ENCODE measurements around the gene ISM1. TPM values are rescaled to one million over a fixed set of nuclear protein-coding genes. Genes with fewer than 3 reads are reported as not detected.

The ISM1 gene
- total and polyA plus RNA-seq, 2 donors (not counting 3 experiments of a cell fraction or from before 2014, with no cell fraction given), result not detected

- dilution Hi-C loops (cut with MboI; ENCODE audit: extremely low pct_ligation_motif_present, low sequenced_read_pairs), result no loop called here
- H3K79me2 ChIP-seq (ENCODE audit: control insufficient read depth, insufficient read depth, low read length), result no peaks in the 10 kb centered on the region
- H3K4me3 ChIP-seq (replicated peaks in 1 of 3; ENCODE audit: insufficient read depth in 1 of 3, low read depth in 1 of 3, low read length in 3 of 3), result no peak overlapping the region
- no TSS peak for BruUV-seq (replicated peaks)
- H3K9me3 ChIP-seq (replicated peaks; ENCODE audit: control insufficient read depth, insufficient read depth, low read length), result no peaks in the 10 kb centered on the region
- no peaks in the 10 kb centered on the region for H3K36me3 ChIP-seq (ENCODE audit: control insufficient read depth in 2 of 2, extremely low read depth in 1 of 2, insufficient read depth in 2 of 2, low read length in 2 of 2)
- FAIRE-seq (no peak), DNase-seq (ENCODE audit: low read depth, low spot score) (no peak)
- no peaks in the 10 kb centered on the region for H3K4me1 ChIP-seq (ENCODE audit: control insufficient read depth, extremely low read depth, insufficient read depth, low read length)
- TF ChIP-seq POLR2A (IDR thresholded peaks at IDR 0.05; ENCODE audit: low read depth, low read length), result no peak
- TF ChIP-seq GATA2 (IDR thresholded peaks at IDR 0.05; ENCODE audit: insufficient read depth, insufficient read length, low read depth, low read length), result no peak
- TF ChIP-seq EZH2 (IDR thresholded peaks at IDR 0.05; ENCODE audit: borderline replicate concordance, low read depth, low read length, severe bottlenecking), result no peak
- no peak for TF ChIP-seq JUN (IDR thresholded peaks at IDR 0.05; ENCODE audit: borderline replicate concordance, insufficient read depth, insufficient read length, low read depth)
- H2AFZ ChIP-seq (ENCODE audit: low read depth, low read length), result no peak overlapping the region
- intact Hi-C loops (cut with micrococcal nuclease), result no loop called here
- H3K9ac ChIP-seq (replicated peaks; ENCODE audit: extremely low read depth, insufficient read depth, low read length), result no peak overlapping the region
- POLR2A ChIA-PET, result no interaction called here
- H3K27ac ChIP-seq (ENCODE audit: insufficient read depth, low read depth, low read length), result no peak overlapping the region
- CTCF ChIA-PET, result interaction anchor here (1.8 kb wide), 1 partner anchor 12 kb away, joined by 7 read pairs; no protein-coding TSS in a partner anchor
- H3K4me2 ChIP-seq (ENCODE audit: insufficient read depth, low read length), result no peak overlapping the region
- H4K20me1 ChIP-seq (replicated peaks; ENCODE audit: control insufficient read depth, extremely low read depth, insufficient read depth, low read length), result no peaks in the 10 kb centered on the region
- peaks cover 0 to 3% of the 10 kb centered on the region in 2 experiments for H3K27me3 ChIP-seq (ENCODE audit: control insufficient read depth in 2 of 2, insufficient read depth in 2 of 2, low read length in 2 of 2)
- H3K9me1 ChIP-seq (replicated peaks; ENCODE audit: control insufficient read depth, extremely low read depth, insufficient read depth, low read length), result no peaks in the 10 kb centered on the region
These were observed 70.1 kb downstream of the ISM1 start for GRCh38 chr20:13291157-13291556.

GRCh38 chr20:13292201-13292885 is 71.3 kb downstream of the ISM1 start:
- ChIA-PET POLR2A (no interaction called here), CTCF (interaction anchor here (1.8 to 2.5 kb wide), 2 partner anchors 10 to 11 kb away, joined by 7 to 14 read pairs; no protein-coding TSS in a partner anchor)
- intact Hi-C loops (cut with micrococcal nuclease), result no loop called here
- dilution Hi-C loops (cut with MboI; ENCODE audit: extremely low pct_ligation_motif_present, low sequenced_read_pairs), result no loop called here
- Histone ChIP-seq H3K27me3 (ENCODE audit: control insufficient read depth in 2 of 2, insufficient read depth in 2 of 2, low read length in 2 of 2) (peaks cover 0 to 2% of the 10 kb centered on the region in 2 experiments), H3K4me2 (ENCODE audit: insufficient read depth, low read length) (no peak overlapping the region), H3K4me3 (replicated peaks in 1 of 3; ENCODE audit: insufficient read depth in 1 of 3, low read depth in 1 of 3, low read length in 3 of 3) (no peak overlapping the region), H4K20me1 (replicated peaks; ENCODE audit: control insufficient read depth, extremely low read depth, insufficient read depth, low read length) (no peaks in the 10 kb centered on the region), H2AFZ (ENCODE audit: low read depth, low read length) (no peak overlapping the region), H3K9me3 (replicated peaks; ENCODE audit: control insufficient read depth, insufficient read depth, low read length) (no peaks in the 10 kb centered on the region), H3K36me3 (ENCODE audit: control insufficient read depth in 2 of 2, extremely low read depth in 1 of 2, insufficient read depth in 2 of 2, low read length in 2 of 2) (no peaks in the 10 kb centered on the region), H3K9ac (replicated peaks; ENCODE audit: extremely low read depth, insufficient read depth, low read length) (no peak overlapping the region), H3K79me2 (ENCODE audit: control insufficient read depth, insufficient read depth, low read length) (no peaks in the 10 kb centered on the region), H3K9me1 (replicated peaks; ENCODE audit: control insufficient read depth, extremely low read depth, insufficient read depth, low read length) (no peaks in the 10 kb centered on the region), H3K4me1 (ENCODE audit: control insufficient read depth, extremely low read depth, insufficient read depth, low read length) (no peaks in the 10 kb centered on the region), H3K27ac (ENCODE audit: insufficient read depth, low read depth, low read length) (no peak overlapping the region)
- no peak for DNase-seq (ENCODE audit: low read depth, low spot score)
- no peak for FAIRE-seq
- no TSS peak for BruUV-seq (replicated peaks)
- TF ChIP-seq FOS (IDR thresholded peaks at IDR 0.05; ENCODE audit: borderline replicate concordance, insufficient read depth, low read length), result no peak
- no peak for TF ChIP-seq CTCF (IDR thresholded peaks at IDR 0.05; ENCODE audit: extremely low read depth in 1 of 2, insufficient read depth in 1 of 2, low read depth in 1 of 2, low read length in 2 of 2)
- no peak for TF ChIP-seq EZH2 (IDR thresholded peaks at IDR 0.05; ENCODE audit: borderline replicate concordance, low read depth, low read length, severe bottlenecking)
- no peak for TF ChIP-seq POLR2AphosphoS5 (IDR thresholded peaks at IDR 0.05; ENCODE audit: insufficient read depth, low read depth, low read length)
- no peak for TF ChIP-seq POLR2A (IDR thresholded peaks at IDR 0.05; ENCODE audit: low read depth, low read length)
- no peak for TF ChIP-seq GATA2 (IDR thresholded peaks at IDR 0.05; ENCODE audit: insufficient read depth, insufficient read length, low read depth, low read length)
- no peak for TF ChIP-seq MAX (IDR thresholded peaks at IDR 0.05; ENCODE audit: insufficient read depth, insufficient read length)
- TF ChIP-seq JUN (IDR thresholded peaks at IDR 0.05; ENCODE audit: borderline replicate concordance, insufficient read depth, insufficient read length, low read depth), result no peak
- TF ChIP-seq MYC (IDR thresholded peaks at IDR 0.05; ENCODE audit: low read depth, low read length), result no peak

All from endothelial cell of umbilical vein (primary cell).